Measurements from ENCODE around the gene PLXNB1. TPM values are rescaled to one million over a fixed set of nuclear protein-coding genes. Genes with fewer than 3 reads are reported as not detected.

PLXNB1 gene
- total and polyA plus RNA-seq, 2 of the 13 experiments (the other 11 are each of a cell fraction or from before 2014, with no cell fraction given) = 86.0 to 143 TPM

GRCh38 chr3:48399387-48400172 lies 30.3 kb downstream of the PLXNB1 start:
- Histone ChIP-seq H3K9ac (ENCODE audit: insufficient read depth, low read depth, low read length) (no peak overlapping the region), H4K20me1 (ENCODE audit: insufficient read depth, low read length) (peaks cover 4% of the 10 kb centered on the region; the same call in 1 of the 2 replicates), H3K79me2 (ENCODE audit: insufficient read depth, low read length) (no peaks in the 10 kb centered on the region), H2AFZ (ENCODE audit: low read length) (no peak overlapping the region), H3K4me1 (ENCODE audit: insufficient read depth, low read length) (peaks cover 17% of the 10 kb centered on the region), H3K36me3 (replicated peaks in 1 of 2; ENCODE audit: control insufficient read depth in 1 of 2, insufficient read depth in 2 of 2, low read length in 2 of 2) (peaks cover 10 to 13% of the 10 kb centered on the region in 2 experiments; a peak in 4 of 5 replicates), H3K4me2 (ENCODE audit: low read depth, low read length) (no peak overlapping the region), H3K27me3 (ENCODE audit: control insufficient read depth in 1 of 2, insufficient read depth in 2 of 2, low read length in 2 of 2) (no peaks in the 10 kb centered on the region), H3K27ac (ENCODE audit: extremely low read length, insufficient read depth, low read length) (no peak overlapping the region), H3K4me3 (replicated peaks in 1 of 3; ENCODE audit: insufficient read depth in 1 of 3, low read depth in 2 of 3, low read length in 3 of 3) (no peak overlapping the region), H3K9me3 (ENCODE audit: low read length) (no peaks in the 10 kb centered on the region)
- 94% methylated on average over 1 of the region's 4 CpGs for WGBS (ENCODE audit: low lambda C conversion rate)
- in situ Hi-C loops (cut with HindIII; ENCODE audit: extremely low pct_ligation_motif_present, low pct_unique_long_range_greater_than_20kb) = loop anchor here (5.0 kb wide), 1 partner anchor 38 kb away; no protein-coding TSS in a partner anchor
- CTCF ChIA-PET (ENCODE audit: low intra/inter-chr PET ratio, low total read pairs) = interaction anchor here (1.6 to 4.8 kb wide), 2 partner anchors 35 to 40 kb away, joined by 5 to 117 read pairs; partner anchors contain the start of genes CCDC51 and TMA7
- no TSS peak for BruUV-seq (replicated peaks)
- POLR2A ChIA-PET = interaction anchor here (1.3 to 4.0 kb wide), 7 partner anchors 10 to 41 kb away, joined by 3 to 71 read pairs (median 22); partner anchors contain the start of genes CCDC51, PLXNB1 and TMA7
- FAIRE-seq (no peak), DNase-seq (ENCODE audit: low spot score) (no peak), ATAC-seq (peak; percentile 48)
- intact Hi-C loops (cut with micrococcal nuclease; ENCODE audit: unreplicated experiment) = loop anchor here (2.0 kb wide), 1 partner anchor 125 kb away; no protein-coding TSS in a partner anchor
- TF ChIP-seq SAFB2 (CRISPR knock-in tag; IDR thresholded peaks at IDR 0.05; ENCODE audit: borderline replicate concordance, low read depth) (0 out of 2 replicates have a peak, but pooled peaks have one; percentile 10), TMF1 (CRISPR knock-in tag; IDR thresholded peaks at IDR 0.05; ENCODE audit: low read depth) (0 out of 2 replicates have a peak, but pooled peaks have one; percentile 22), SOX6 (IDR thresholded peaks at IDR 0.05) (no peak), SOX6 (CRISPR knock-in tag; IDR thresholded peaks at IDR 0.05) (0 out of 2 replicates have a peak, but pooled peaks have one; percentile 22), POLR2A (IDR thresholded peaks at IDR 0.05; ENCODE audit: insufficient read depth in 1 of 2, low read depth in 2 of 2, low read length in 2 of 2) (peak in 1 of 2 experiments; percentile 59; a peak in 2 of 4 replicates), POLR2G (IDR thresholded peaks at IDR 0.05; ENCODE audit: low read depth, low read length) (peak; percentile 12), RBM22 (optimal IDR thresholded peaks at IDR 0.05; ENCODE audit: low read length) (peak; percentile 5), RBFOX2 (IDR thresholded peaks at IDR 0.05; ENCODE audit: low read depth, low read length) (peak; percentile 33; the same call in 1 of the 2 replicates), AKAP8 (CRISPR knock-in tag; IDR thresholded peaks at IDR 0.05) (peak; percentile 43; the same call in 1 of the 2 replicates), NR2F6 (IDR thresholded peaks at IDR 0.05) (no peak), NR2F6 (CRISPR knock-in tag; IDR thresholded peaks at IDR 0.05) (no peak), ZNF253 (CRISPR knock-in tag; IDR thresholded peaks at IDR 0.05; ENCODE audit: borderline replicate concordance) (peak; percentile 23; the same call in 1 of the 2 replicates), ZNF878 (CRISPR knock-in tag; IDR thresholded peaks at IDR 0.05) (no peak), KDM5B (CRISPR knock-in tag; IDR thresholded peaks at IDR 0.05; ENCODE audit: borderline replicate concordance) (0 out of 2 replicates have a peak, but pooled peaks have one; percentile 44), SRSF1 (optimal IDR thresholded peaks at IDR 0.05; ENCODE audit: low read depth, low read length) (peak; percentile 29), REXO4 (CRISPR knock-in tag; IDR thresholded peaks at IDR 0.05; ENCODE audit: borderline replicate concordance) (no peak), HNRNPL (IDR thresholded peaks at IDR 0.05; ENCODE audit: low read depth, low read length) (peak; percentile 57; the same call in 1 of the 2 replicates), NPAS2 (CRISPR knock-in tag; IDR thresholded peaks at IDR 0.05; ENCODE audit: borderline replicate concordance) (0 out of 2 replicates have a peak, but pooled peaks have one; percentile 19), RFXAP (CRISPR knock-in tag; IDR thresholded peaks at IDR 0.05; ENCODE audit: borderline replicate concordance) (peak; percentile 7; the same call in 1 of the 2 replicates), FIP1L1 (IDR thresholded peaks at IDR 0.05; ENCODE audit: borderline replicate concordance, insufficient read depth, low read depth, low read length) (0 out of 2 replicates have a peak, but pooled peaks have one; percentile 30), ZNF18 (CRISPR knock-in tag; IDR thresholded peaks at IDR 0.05; ENCODE audit: insufficient replicate concordance) (no peak), CBX5 (CRISPR knock-in tag; IDR thresholded peaks at IDR 0.05; ENCODE audit: borderline replicate concordance) (0 out of 2 replicates have a peak, but pooled peaks have one; percentile 16), AGO2 (optimal IDR thresholded peaks at IDR 0.05; ENCODE audit: low read depth, low read length) (peak; percentile 54), POLR2AphosphoS5 (IDR thresholded peaks at IDR 0.05; ENCODE audit: low read depth, low read length) (peak; percentile 50)

Measured in HepG2 (cell line).